Progenitor cell of endocrine pancreas (in vitro differentiated cells): ENCODE data around the gene MORC3. TPM values are rescaled to one million over a fixed set of nuclear protein-coding genes. Genes with fewer than 3 reads are reported as not detected.
"Not testable (repeated sequence)": the region's sequence is repeated elsewhere in the genome, so short reads cannot be mapped to it uniquely, and the experiment has no call there.

Experiments
- DNase-seq: peaks from one replicate; pipeline ENCODE4 v3.0.0; 2021; ENCODE audit warnings: low spot score; ENCODE audit not compliant: unreplicated experiment
- H3K27ac Mint-ChIP-seq: 2 replicates; pipeline ENCODE4 v1.8.0; 2021; ENCODE audit warnings: mild to moderate bottlenecking, moderate library complexity, mixed read lengths
- H3K27me3 Mint-ChIP-seq: 2 replicates; pipeline ENCODE4 v1.8.0; 2021; ENCODE audit warnings: mixed read lengths
- H3K36me3 Mint-ChIP-seq: 2 replicates; pipeline ENCODE4 v1.8.0; 2022; ENCODE audit warnings: mixed read lengths; ENCODE audit not compliant: insufficient read depth
- H3K4me1 Mint-ChIP-seq: 2 replicates; pipeline ENCODE4 v1.8.0; 2021; ENCODE audit warnings: low read depth, mixed read lengths
- H3K4me3 Mint-ChIP-seq: 2 replicates; pipeline ENCODE4 v1.8.0; 2021; ENCODE audit warnings: low read depth, mild to moderate bottlenecking, moderate library complexity, mixed read lengths
- H3K9me3 Mint-ChIP-seq: 2 replicates; pipeline ENCODE4 v1.8.0; 2021; ENCODE audit warnings: low read depth, mixed read lengths
- total RNA-seq: library from RNA; stranded (reverse); gene quantifications from 2 replicates; pipeline ENCODE4 v1.2.1, GENCODE V29; 2021
- TF ChIP-seq, protein P1 (sequence below): fragments of 200-600 bp; sonication (generic); IDR thresholded peaks from one replicate; pipeline ENCODE4 v1.5.0; 2021; ENCODE audit warnings: antibody characterized with exemption, mild to moderate bottlenecking; ENCODE audit not compliant: unreplicated experiment

The MORC3 gene
- total RNA-seq, 1 donor from 2014 or later, result 33.7 TPM

DNA sequence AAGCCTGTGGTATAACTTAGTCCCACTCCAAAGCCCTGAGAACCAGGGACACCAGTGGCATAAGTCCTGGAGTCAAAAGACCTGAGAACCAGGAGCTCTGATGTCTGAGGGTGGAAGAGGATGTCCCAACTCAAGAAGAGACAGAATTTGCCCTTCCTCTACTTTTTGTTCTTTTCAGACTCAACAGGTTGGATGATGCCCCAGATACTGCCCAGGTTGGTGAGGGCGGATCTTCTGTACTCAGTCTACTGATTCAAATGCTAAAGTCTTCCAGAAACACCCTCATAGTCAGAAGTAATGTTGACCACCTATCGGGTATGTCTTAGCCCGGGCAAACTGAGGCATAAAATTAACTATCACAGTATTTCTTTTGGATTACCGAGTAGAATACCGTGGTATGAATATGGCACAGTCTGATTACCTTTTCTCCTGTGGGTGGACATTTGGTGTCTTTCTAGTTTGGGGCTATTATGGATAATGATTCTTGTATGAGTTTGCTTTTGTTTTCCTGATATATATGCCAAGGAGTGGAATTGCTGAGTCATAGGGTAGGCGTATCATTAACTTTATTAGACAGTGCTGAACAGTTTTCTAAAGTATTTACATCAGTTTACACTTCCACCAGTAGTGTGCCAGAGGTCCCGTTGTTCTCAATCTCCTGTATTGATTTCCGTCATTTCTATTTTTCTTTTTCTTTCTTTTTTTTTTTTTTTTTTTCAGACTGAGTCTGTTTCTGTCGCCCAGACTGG, 62.0 kb downstream of the MORC3 start:
- H3K27ac Mint-ChIP-seq, result peak overlapping the region; percentile 39
- no peaks in the 10 kb centered on the region for H3K27me3 Mint-ChIP-seq
- TF ChIP-seq, protein P1, sequence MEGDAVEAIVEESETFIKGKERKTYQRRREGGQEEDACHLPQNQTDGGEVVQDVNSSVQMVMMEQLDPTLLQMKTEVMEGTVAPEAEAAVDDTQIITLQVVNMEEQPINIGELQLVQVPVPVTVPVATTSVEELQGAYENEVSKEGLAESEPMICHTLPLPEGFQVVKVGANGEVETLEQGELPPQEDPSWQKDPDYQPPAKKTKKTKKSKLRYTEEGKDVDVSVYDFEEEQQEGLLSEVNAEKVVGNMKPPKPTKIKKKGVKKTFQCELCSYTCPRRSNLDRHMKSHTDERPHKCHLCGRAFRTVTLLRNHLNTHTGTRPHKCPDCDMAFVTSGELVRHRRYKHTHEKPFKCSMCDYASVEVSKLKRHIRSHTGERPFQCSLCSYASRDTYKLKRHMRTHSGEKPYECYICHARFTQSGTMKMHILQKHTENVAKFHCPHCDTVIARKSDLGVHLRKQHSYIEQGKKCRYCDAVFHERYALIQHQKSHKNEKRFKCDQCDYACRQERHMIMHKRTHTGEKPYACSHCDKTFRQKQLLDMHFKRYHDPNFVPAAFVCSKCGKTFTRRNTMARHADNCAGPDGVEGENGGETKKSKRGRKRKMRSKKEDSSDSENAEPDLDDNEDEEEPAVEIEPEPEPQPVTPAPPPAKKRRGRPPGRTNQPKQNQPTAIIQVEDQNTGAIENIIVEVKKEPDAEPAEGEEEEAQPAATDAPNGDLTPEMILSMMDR, result no peak
- no peak for DNase-seq
- H3K9me3 Mint-ChIP-seq, result no peaks in the 10 kb centered on the region
- no peak overlapping the region for H3K4me3 Mint-ChIP-seq
- peaks cover 5% of the 10 kb centered on the region for H3K4me1 Mint-ChIP-seq
- peaks cover 10% of the 10 kb centered on the region for H3K36me3 Mint-ChIP-seq

GRCh38 chr21:36382722-36383121, 62.7 kb downstream of the MORC3 start:
- not testable (repeated sequence) for H3K27me3 Mint-ChIP-seq, H3K36me3 Mint-ChIP-seq, H3K4me3 Mint-ChIP-seq, H3K9me3 Mint-ChIP-seq, H3K27ac Mint-ChIP-seq, DNase-seq, H3K4me1 Mint-ChIP-seq

- Mint-ChIP-seq H3K4me3 (peak overlapping the region; percentile 41), H3K9me3 (no peaks in the 10 kb centered on the region), H3K27me3 (no peaks in the 10 kb centered on the region), H3K4me1 (peaks cover 8% of the 10 kb centered on the region), H3K27ac (no peak overlapping the region), H3K36me3 (peaks cover 8% of the 10 kb centered on the region)
- TF ChIP-seq, protein P1, result no peak
- DNase-seq, result no peak
Observed at GRCh38 chr21:36384885-36385232, 64.9 kb downstream of the MORC3 start.

DNA sequence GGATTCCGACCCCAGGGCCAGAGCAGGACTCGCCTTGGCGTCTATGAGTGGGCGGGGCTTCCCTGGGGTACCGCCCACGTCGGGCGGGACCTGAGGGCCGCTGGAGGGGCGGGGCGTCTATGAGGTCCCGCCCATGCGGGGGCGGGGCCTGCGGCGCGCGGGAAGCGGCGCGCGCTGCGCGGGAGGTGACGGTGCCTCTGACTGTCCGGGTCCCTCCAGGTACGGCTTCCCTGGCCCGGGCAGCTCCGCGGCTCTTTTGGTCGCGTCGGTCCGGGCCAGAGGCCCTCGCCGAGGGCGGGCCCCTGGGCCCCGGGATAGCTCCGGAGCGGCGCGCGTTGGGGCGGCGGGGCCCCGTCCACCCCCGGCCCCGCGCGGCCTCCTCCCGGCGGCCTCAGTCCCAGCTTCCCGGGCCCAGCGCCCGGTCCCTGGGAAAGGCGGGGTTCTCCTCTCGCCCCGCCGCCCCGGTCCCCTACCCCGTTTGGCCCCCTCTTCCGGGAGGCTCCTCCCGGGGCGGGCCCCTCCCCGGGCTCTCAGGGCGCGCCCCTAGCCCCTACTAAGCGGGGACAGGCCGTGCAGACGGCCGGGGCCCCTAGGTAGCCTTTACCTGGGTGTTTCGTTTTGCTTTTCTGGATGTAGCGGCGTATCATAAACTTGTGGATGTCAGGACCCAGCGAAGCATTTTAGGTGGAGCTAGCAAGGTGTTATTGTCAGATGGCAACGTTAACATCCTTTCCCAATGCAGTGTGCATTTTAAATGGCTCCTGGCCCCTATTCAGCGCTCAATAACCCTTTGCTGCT, 65.4 kb downstream of the MORC3 start, which contains the start of gene CHAF1B:
Gene CHAF1B, plus strand, starts transcription at position 160 of the 798 bp plus-strand sequence. CDS start 745 bp downstream, outside the sequence.
- Mint-ChIP-seq H3K9me3 (no peaks in the 10 kb centered on the region), H3K27ac (peak within 1 kb of the TSS; percentile 71), H3K4me1 (peaks cover 8% of the 10 kb centered on the region), H3K27me3 (no peaks in the 10 kb centered on the region), H3K36me3 (peaks cover 8% of the 10 kb centered on the region), H3K4me3 (peak within 1 kb of the TSS; percentile 75)
- DNase-seq, result peak; percentile 79
- TF ChIP-seq, protein P1, result no peak

DNA sequence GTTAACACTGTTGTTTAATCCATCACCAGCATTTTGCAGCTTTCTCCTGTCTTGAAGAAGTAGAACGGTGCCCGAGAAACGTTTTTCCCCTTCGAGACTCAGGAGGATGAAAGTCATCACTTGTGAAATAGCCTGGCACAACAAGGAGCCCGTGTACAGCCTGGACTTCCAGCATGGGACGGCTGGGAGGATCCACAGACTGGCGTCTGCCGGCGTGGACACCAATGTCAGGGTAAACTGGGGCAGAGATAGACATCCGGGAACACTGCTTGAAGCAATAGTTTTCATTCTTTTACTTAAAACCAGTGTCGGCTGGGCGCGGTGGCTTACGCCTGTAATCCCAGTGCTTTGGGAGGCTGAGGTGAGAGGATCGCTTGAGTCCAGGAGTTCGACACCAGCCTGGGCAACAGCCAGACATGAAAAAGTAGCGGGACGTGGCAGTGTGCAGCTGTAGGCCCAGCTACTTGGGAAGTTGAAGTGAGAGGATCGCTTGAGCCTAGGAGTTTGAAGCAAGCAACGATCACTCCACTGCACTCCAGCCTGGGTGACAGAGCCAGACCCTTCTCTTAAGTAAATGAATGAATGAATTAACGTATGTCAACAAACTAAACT, 66.1 kb downstream of the MORC3 start:
- DNase-seq, result no peak
- H3K36me3 Mint-ChIP-seq, result peaks cover 9% of the 10 kb centered on the region
- no peaks in the 10 kb centered on the region for H3K27me3 Mint-ChIP-seq
- TF ChIP-seq, protein P1, result no peak
- peak overlapping the region; percentile 71 for H3K27ac Mint-ChIP-seq
- H3K4me1 Mint-ChIP-seq, result peaks cover 8% of the 10 kb centered on the region
- H3K4me3 Mint-ChIP-seq, result peak overlapping the region; percentile 75
- no peaks in the 10 kb centered on the region for H3K9me3 Mint-ChIP-seq
